Trophoblast cell (in vitro differentiated cells and primary cell): ENCODE results near the gene RNF34. TPM values are rescaled to one million over a fixed set of nuclear protein-coding genes. Genes with fewer than 3 reads are reported as not detected.
A peak's percentile ranks its signal among the peaks of the same experiment; 100 is the strongest.

Experiments
- DNase-seq, 2 donors: peaks; one replicate each; pipeline ENCODE4 v3.0.0-alpha.2; 2016
- H2AFZ ChIP-seq: 2 replicates; pipeline ENCODE4 v1.6.1; 2013; ENCODE audit warnings: low read length, moderate library complexity, mild to moderate bottlenecking; ENCODE audit not compliant: insufficient read depth, poor library complexity
- H2AK5ac ChIP-seq: 2 replicates; pipeline ENCODE4 v1.6.1; 2013; ENCODE audit warnings: mild to moderate bottlenecking, low read length
- H2BK120ac ChIP-seq: 2 replicates; pipeline ENCODE4 v1.6.1; 2013; ENCODE audit warnings: low read length, mild to moderate bottlenecking, moderate library complexity; ENCODE audit not compliant: insufficient read depth, poor library complexity
- H2BK12ac ChIP-seq: 2 replicates; pipeline ENCODE4 v1.6.1; 2013; ENCODE audit warnings: mild to moderate bottlenecking, low read length, moderate library complexity
- H2BK5ac ChIP-seq: 2 replicates; pipeline ENCODE4 v1.6.1; 2013; ENCODE audit warnings: low read length, low read depth, moderate library complexity, mild to moderate bottlenecking; ENCODE audit not compliant: poor library complexity
- H3K14ac ChIP-seq: 2 replicates; pipeline ENCODE4 v1.6.1; 2013; ENCODE audit warnings: mild to moderate bottlenecking, low read length
- H3K18ac ChIP-seq: 2 replicates; pipeline ENCODE4 v1.6.1; 2013; ENCODE audit warnings: mild to moderate bottlenecking, low read length
- H3K23ac ChIP-seq: 2 replicates; pipeline ENCODE4 v1.6.1; 2013; ENCODE audit warnings: low read length
- H3K27ac ChIP-seq: 2 replicates; pipeline ENCODE4 v1.5.1; 2013; ENCODE audit warnings: low read depth, mild to moderate bottlenecking, inconsistent platforms, low read length, moderate library complexity
- H3K27me3 ChIP-seq: 2 replicates; pipeline ENCODE4 v1.6.1; 2013; ENCODE audit warnings: inconsistent platforms, mild to moderate bottlenecking, low read length, moderate library complexity; ENCODE audit not compliant: insufficient read depth
- H3K36me3 ChIP-seq, 2 experiments: 1 replicate in 1 of 2; 2 replicates in 1 of 2; pipeline ENCODE4 v1.6.1; 2013; ENCODE audit warnings: low read length in 2 of 2, mild to moderate bottlenecking in 2 of 2, moderate library complexity in 1 of 2; ENCODE audit not compliant: insufficient read depth in 2 of 2, control insufficient read depth in 1 of 2
- H3K4ac ChIP-seq: 2 replicates; pipeline ENCODE4 v1.6.1; 2013; ENCODE audit warnings: low read depth, mild to moderate bottlenecking, low read length, moderate library complexity
- H3K4me1 ChIP-seq, 2 experiments: 1 replicate in 1 of 2; 2 replicates in 1 of 2; pipeline ENCODE4 v1.6.1; 2013; ENCODE audit warnings: low read length in 2 of 2, mild to moderate bottlenecking in 2 of 2, moderate library complexity in 1 of 2; ENCODE audit not compliant: insufficient read depth in 2 of 2, control insufficient read depth in 1 of 2
- H3K4me2 ChIP-seq: 2 replicates; pipeline ENCODE4 v1.6.1; 2013; ENCODE audit warnings: inconsistent platforms, mild to moderate bottlenecking, low read length, moderate library complexity
- H3K4me3 ChIP-seq: 2 replicates; pipeline ENCODE4 v1.5.1; 2013; ENCODE audit warnings: mild to moderate bottlenecking, low read depth, low read length, inconsistent platforms
- H3K79me1 ChIP-seq: one replicate; pipeline ENCODE4 v1.6.1; 2013; ENCODE audit warnings: low read length
- H3K79me2 ChIP-seq: 2 replicates; pipeline ENCODE4 v1.6.1; 2013; ENCODE audit warnings: low read length, mild to moderate bottlenecking; ENCODE audit not compliant: control insufficient read depth, insufficient read depth, poor library complexity
- H3K9ac ChIP-seq: 2 replicates; pipeline ENCODE4 v1.6.1; 2013; ENCODE audit warnings: mild to moderate bottlenecking, low read length
- H3K9me3 ChIP-seq: 2 replicates; pipeline ENCODE4 v1.6.1; 2013; ENCODE audit warnings: low read depth, mild to moderate bottlenecking, control low read depth, inconsistent platforms, low read length; ENCODE audit not compliant: insufficient read depth
- H4K12ac ChIP-seq: 2 replicates; pipeline ENCODE4 v1.6.1; 2013; ENCODE audit warnings: low read depth, mild to moderate bottlenecking, low read length, moderate library complexity
- H4K8ac ChIP-seq: 2 replicates; pipeline ENCODE4 v1.6.1; 2013; ENCODE audit warnings: low read depth, mild to moderate bottlenecking, low read length, moderate library complexity
- H4K91ac ChIP-seq: one replicate; pipeline ENCODE4 v1.6.1; 2013; ENCODE audit warnings: low read depth, mild to moderate bottlenecking, low read length, moderate library complexity
- WGBS: extraction: QIAGEN DNeasy Blood & Tissue Kit; methylation state at CpG from one replicate; pipeline ENCODE4 v1.1.7; 2013; ENCODE audit warnings: missing lambda C conversion rate; ENCODE audit not compliant: insufficient read length, insufficient coverage; ENCODE audit errors: extremely low coverage; 5-methylcytosine and 5-hydroxymethylcytosine counted together
- polyA plus RNA-seq: library from polyadenylated mRNA; stranded (reverse); fragments of 200-250 nt; gene quantifications from 2 replicates; pipeline ENCODE4 v1.2.3, GENCODE V29; 2013

Gene RNF34, protein sequence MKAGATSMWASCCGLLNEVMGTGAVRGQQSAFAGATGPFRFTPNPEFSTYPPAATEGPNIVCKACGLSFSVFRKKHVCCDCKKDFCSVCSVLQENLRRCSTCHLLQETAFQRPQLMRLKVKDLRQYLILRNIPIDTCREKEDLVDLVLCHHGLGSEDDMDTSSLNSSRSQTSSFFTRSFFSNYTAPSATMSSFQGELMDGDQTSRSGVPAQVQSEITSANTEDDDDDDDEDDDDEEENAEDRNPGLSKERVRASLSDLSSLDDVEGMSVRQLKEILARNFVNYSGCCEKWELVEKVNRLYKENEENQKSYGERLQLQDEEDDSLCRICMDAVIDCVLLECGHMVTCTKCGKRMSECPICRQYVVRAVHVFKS
- polyA plus RNA-seq, result 28.3 and 31.1 TPM in 2 replicates

DNA sequence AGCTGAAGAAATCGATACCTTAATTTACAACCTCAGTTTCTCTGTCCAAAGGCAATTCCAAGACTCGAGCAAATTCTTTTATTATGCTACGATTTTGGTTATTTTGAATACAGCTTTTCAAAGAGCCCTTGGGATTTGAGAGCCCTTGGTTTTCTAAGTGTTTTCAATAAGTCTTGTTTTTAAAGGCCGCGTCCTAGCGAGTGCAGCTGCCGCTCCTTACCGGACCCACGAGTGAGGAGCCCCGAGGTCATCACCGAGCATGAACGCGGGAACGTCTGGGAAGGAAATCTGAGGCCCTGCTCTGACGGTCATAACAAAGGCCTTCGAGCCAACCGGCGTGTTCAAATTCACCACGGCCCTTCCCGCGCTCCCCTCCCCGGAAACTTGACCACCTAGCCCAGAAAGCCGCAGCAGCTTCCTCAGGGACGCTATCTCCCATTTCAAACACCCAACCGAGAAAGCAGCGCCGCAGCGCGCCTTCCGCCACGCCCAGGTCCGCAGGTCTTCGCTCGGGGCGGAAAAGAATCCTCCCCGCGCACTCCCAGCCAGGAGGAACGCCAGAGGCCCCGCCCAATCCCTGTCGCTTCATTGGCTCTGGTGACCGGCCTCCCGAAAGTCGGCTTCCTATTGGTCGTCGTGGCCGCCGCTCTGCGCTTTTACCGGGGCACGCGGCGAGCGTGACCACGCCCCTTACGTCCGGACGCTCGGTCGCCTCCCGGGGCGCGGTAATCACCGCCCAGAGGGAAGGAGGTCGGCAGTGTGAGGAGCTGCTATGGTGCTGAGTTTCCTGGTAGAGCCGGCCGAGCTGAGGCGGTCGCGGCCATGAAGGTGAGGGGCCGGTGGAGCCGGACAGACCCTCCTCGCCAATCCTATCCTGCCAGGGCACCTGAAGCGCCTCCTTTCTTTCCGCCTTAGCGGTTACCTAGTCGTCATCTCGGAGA, at the start of gene RNF34:
Gene RNF34, plus strand, starts transcription at position 728 of the 941 bp plus-strand sequence. Its CDS starts 95 bp downstream, at position 823.
- Histone ChIP-seq H3K4me1 (no peaks in the 10 kb centered on the region), H3K36me3 (no peaks in the 10 kb centered on the region), H3K18ac (peak within 1 kb of the TSS; percentile 44), H3K4ac (peak within 1 kb of the TSS; percentile 73), H2BK120ac (peak within 1 kb of the TSS; percentile 75), H3K79me1 (peaks cover 11% of the 10 kb centered on the region), H4K91ac (peak within 1 kb of the TSS; percentile 72), H3K14ac (peak within 1 kb of the TSS; percentile 93), H4K8ac (peak within 1 kb of the TSS; percentile 80), H3K23ac (no peak within 1 kb of the TSS), H2BK5ac (peak within 1 kb of the TSS; percentile 67), H3K9me3 (no peaks in the 10 kb centered on the region), H2AFZ (peak within 1 kb of the TSS; percentile 78), H3K4me3 (peak within 1 kb of the TSS; percentile 91), H3K79me2 (peaks cover 9% of the 10 kb centered on the region), H4K12ac (peak within 1 kb of the TSS; percentile 82), H3K9ac (peak within 1 kb of the TSS; percentile 72), H3K27ac (peak within 1 kb of the TSS; percentile 80), H2AK5ac (peak within 1 kb of the TSS; percentile 66), H3K4me2 (peak within 1 kb of the TSS; percentile 90), H3K27me3 (no peaks in the 10 kb centered on the region), H2BK12ac (no peak within 1 kb of the TSS)
- no CpG with 5 or more reads among the region's 77 CpGs for WGBS
- peak; percentile 99 for DNase-seq

DNA sequence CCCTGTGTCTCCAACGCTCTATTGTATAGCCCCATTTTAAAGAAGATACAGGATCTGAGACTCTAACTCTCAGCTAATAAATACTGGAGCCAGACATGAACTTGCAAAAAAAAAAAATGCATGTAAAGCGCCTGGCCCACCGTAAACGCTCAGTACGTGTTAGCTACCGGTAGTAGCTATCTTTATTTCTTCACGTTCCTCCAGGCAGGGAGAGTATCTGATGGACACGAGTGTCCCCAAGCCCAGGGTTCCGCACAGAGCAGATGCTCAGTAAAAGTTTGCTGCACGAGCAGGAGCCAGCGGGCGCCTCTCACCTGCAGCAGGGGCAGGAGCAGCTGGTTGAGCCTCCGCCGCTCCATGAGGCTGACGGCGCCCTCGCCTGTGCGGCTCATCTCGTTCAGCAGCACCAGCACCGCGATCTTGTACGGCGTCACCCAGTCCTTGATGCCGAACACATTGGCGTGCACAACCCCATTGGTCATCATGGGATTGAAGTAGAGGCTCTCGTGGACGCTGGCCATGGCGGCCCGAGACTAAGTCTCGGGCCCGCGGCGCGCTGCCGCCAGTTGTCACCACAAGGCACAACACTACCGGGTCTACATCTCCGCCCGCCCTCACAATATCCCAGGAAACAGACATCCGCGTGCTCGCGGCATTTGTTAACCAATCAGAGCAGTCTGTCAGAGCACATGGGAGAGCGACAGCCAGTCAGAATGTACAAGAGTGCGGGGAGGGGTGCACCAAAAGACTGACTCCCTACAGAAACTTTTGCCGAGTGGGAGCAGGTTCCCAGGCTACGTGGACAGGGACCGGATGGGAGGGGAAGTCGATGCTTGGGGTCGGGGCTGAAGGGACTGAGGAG, 47.9 kb upstream of the RNF34 start, which contains the start of gene ANAPC5:
Gene ANAPC5, minus strand, starts transcription at position 592 of the 862 bp plus-strand sequence. Its CDS starts 71 bp downstream, at position 521.
- Histone ChIP-seq H3K4me2 (peak within 1 kb of the TSS; percentile 96), H3K36me3 (peaks cover 3% of the 10 kb centered on the region in 2 experiments), H4K91ac (peak within 1 kb of the TSS; percentile 74), H3K4me3 (peak within 1 kb of the TSS; percentile 95), H3K4me1 (peaks cover 3 to 5% of the 10 kb centered on the region in 2 experiments), H4K8ac (peak within 1 kb of the TSS; percentile 88), H3K18ac (peak within 1 kb of the TSS; percentile 64), H2AK5ac (no peak within 1 kb of the TSS), H2BK120ac (peak within 1 kb of the TSS; percentile 82), H2BK12ac (no peak within 1 kb of the TSS), H3K23ac (no peak within 1 kb of the TSS), H3K27ac (peak within 1 kb of the TSS; percentile 48), H3K79me2 (peaks cover 10% of the 10 kb centered on the region), H3K27me3 (no peaks in the 10 kb centered on the region), H3K9ac (peak within 1 kb of the TSS; percentile 95), H2AFZ (peak within 1 kb of the TSS; percentile 76), H3K14ac (peak within 1 kb of the TSS; percentile 64), H3K9me3 (no peaks in the 10 kb centered on the region), H3K4ac (peak within 1 kb of the TSS; percentile 90), H3K79me1 (peaks cover 4% of the 10 kb centered on the region), H4K12ac (peak within 1 kb of the TSS; percentile 67), H2BK5ac (no peak within 1 kb of the TSS)
- WGBS, result no CpG with 5 or more reads among the region's 49 CpGs
- peak; percentile 97 to 99 for DNase-seq

DNA sequence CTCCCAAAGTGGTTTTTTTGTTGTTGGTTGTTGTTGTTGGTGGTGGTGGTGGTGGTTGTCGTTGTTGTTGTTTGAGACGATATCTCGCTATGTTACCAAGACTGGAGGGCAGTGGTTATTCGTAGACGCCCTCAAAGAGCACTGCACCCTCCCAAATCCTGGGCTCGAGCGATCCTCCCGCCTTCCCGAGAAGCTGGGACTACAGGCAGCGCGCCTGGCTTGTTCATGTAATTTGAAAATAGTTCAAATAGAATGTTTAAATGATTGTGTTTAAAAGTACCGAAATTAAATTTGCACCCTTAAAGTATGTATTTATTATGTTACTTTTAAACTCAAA, 47.3 kb upstream of the RNF34 start:
- H3K79me2 ChIP-seq, result peaks cover 10% of the 10 kb centered on the region
- no peak overlapping the region for H2AK5ac ChIP-seq
- peak overlapping the region; percentile 79 for H3K9ac ChIP-seq
- no peak overlapping the region for H2AFZ ChIP-seq
- no peak overlapping the region for H2BK120ac ChIP-seq
- no peak overlapping the region for H2BK12ac ChIP-seq
- H4K12ac ChIP-seq, result no peak overlapping the region
- H3K4me2 ChIP-seq, result peak overlapping the region; percentile 96
- H3K27me3 ChIP-seq, result no peaks in the 10 kb centered on the region
- H3K4ac ChIP-seq, result no peak overlapping the region
- no peak overlapping the region for H3K18ac ChIP-seq
- no CpG with 5 or more reads among the region's 12 CpGs for WGBS
- H3K9me3 ChIP-seq, result no peaks in the 10 kb centered on the region
- no peak for DNase-seq
- H2BK5ac ChIP-seq, result no peak overlapping the region
- H3K23ac ChIP-seq, result no peak overlapping the region
- H3K79me1 ChIP-seq, result peaks cover 4% of the 10 kb centered on the region
- no peak overlapping the region for H3K27ac ChIP-seq
- peak overlapping the region; percentile 64 for H3K14ac ChIP-seq
- peak overlapping the region; percentile 88 for H4K8ac ChIP-seq
- peak overlapping the region; percentile 74 for H4K91ac ChIP-seq
- H3K4me1 ChIP-seq, result peaks cover 3 to 5% of the 10 kb centered on the region in 2 experiments
- peak overlapping the region; percentile 95 for H3K4me3 ChIP-seq
- H3K36me3 ChIP-seq, result no peaks in the 10 kb centered on the region
